ENCODE data around the gene XK. TPM values are rescaled to one million over a fixed set of nuclear protein-coding genes. Genes with fewer than 3 reads are reported as not detected.

Gene XK
- total RNA-seq (0.30 and 0.34 TPM in 2 replicates), polyA plus RNA-seq (0.12 and 0.15 TPM in 2 replicates), polyA minus RNA-seq (0.17 and 0.93 TPM in 2 replicates)
- total RNA-seq (2013), result 0.93 TPM

- no peaks in the 10 kb centered on the region for H3K9me3 Mint-ChIP-seq (ENCODE audit: insufficient read depth)
- intact Hi-C loops (cut with micrococcal nuclease), result loop anchor here (5.0 kb wide), 1 partner anchor 142 kb away; no protein-coding TSS in a partner anchor
- H3K27ac Mint-ChIP-seq, result peak within 1 kb of the TSS; percentile 15
- 2% methylated on average over 84 of the region's 100 CpGs for WGBS (ENCODE audit: insufficient coverage)
- Histone ChIP-seq H3K4me3 (ENCODE audit: control extremely low read depth in 1 of 5, extremely low read depth in 1 of 5, insufficient read depth in 1 of 5, low read depth in 2 of 5, low read length in 4 of 5) (peak within 1 kb of the TSS in 4 of 5 experiments; percentile 36 to 55 (median 46)), H3K36me3 (replicated peaks in 1 of 2; ENCODE audit: control extremely low read depth in 1 of 2, control insufficient read depth in 1 of 2, extremely low read depth in 1 of 2, insufficient read depth in 2 of 2, low read length in 1 of 2) (no peaks in the 10 kb centered on the region), H3K27ac (ENCODE audit: low read length in 2 of 2) (no peak within 1 kb of the TSS), H3K4me2 (replicated peaks; ENCODE audit: low read depth, low read length, poor library complexity, severe bottlenecking) (peak within 1 kb of the TSS; percentile 71), H2AFZ (ENCODE audit: insufficient read depth, low read depth, low read length, poor library complexity, severe bottlenecking) (peak within 1 kb of the TSS; percentile 62), H4K20me1 (ENCODE audit: control insufficient read depth, insufficient read depth, low read length, poor library complexity, severe bottlenecking) (no peaks in the 10 kb centered on the region), H3K9ac (ENCODE audit: low read length) (peak within 1 kb of the TSS; percentile 53), H3K27me3 (replicated peaks in 1 of 4; ENCODE audit: control extremely low read depth in 1 of 4, control insufficient read depth in 3 of 4, insufficient read depth in 4 of 4, low read length in 3 of 4) (peaks cover 0 to 7% (median 0%) of the 10 kb centered on the region in 4 experiments), H3K4me1 (ENCODE audit: control insufficient read depth in 2 of 2, insufficient read depth in 2 of 2, low read length in 2 of 2) (peaks cover 0 to 3% of the 10 kb centered on the region in 2 donors), H3K79me2 (ENCODE audit: control insufficient read depth, insufficient read depth, low read length) (no peaks in the 10 kb centered on the region), H3K9me3 (ENCODE audit: control extremely low read depth in 1 of 3, control insufficient read depth in 2 of 3, insufficient read depth in 1 of 3, low read length in 2 of 3) (no peaks in the 10 kb centered on the region)
- ATAC-seq (ENCODE audit: low read depth) (peak; percentile 75), DNase-seq (peak; percentile 56)
- H3K27me3 Mint-ChIP-seq, result no peaks in the 10 kb centered on the region
- ChIA-PET CTCF (no interaction called here), POLR2A (no interaction called here)
- no peaks in the 10 kb centered on the region for H3K4me1 Mint-ChIP-seq
- peak within 1 kb of the TSS; percentile 87 for H3K4me3 Mint-ChIP-seq
- TF ChIP-seq CTCF (IDR thresholded peaks at IDR 0.05) (no peak), EZH2 (IDR thresholded peaks at IDR 0.05; ENCODE audit: borderline replicate concordance, insufficient read depth, low read depth, low read length, poor library complexity, severe bottlenecking) (no peak)
These were observed at the start of gene XK for GRCh38 chrX:37685381-37686359. Gene XK (plus strand): TSS chrX:37685791. CDS start chrX:37685962, 171 bp downstream.

GRCh38 chrX:37638047-37638446 is 47.5 kb upstream of the XK start:
- intact Hi-C loops (cut with micrococcal nuclease), result no loop called here
- Histone ChIP-seq H3K4me2 (replicated peaks; ENCODE audit: low read depth, low read length, poor library complexity, severe bottlenecking) (no peak overlapping the region), H3K27ac (ENCODE audit: low read length in 2 of 2) (no peak overlapping the region), H3K36me3 (replicated peaks in 1 of 2; ENCODE audit: control extremely low read depth in 1 of 2, control insufficient read depth in 1 of 2, extremely low read depth in 1 of 2, insufficient read depth in 2 of 2, low read length in 1 of 2) (no peaks in the 10 kb centered on the region), H3K27me3 (replicated peaks in 1 of 4; ENCODE audit: control extremely low read depth in 1 of 4, control insufficient read depth in 3 of 4, insufficient read depth in 4 of 4, low read length in 3 of 4) (peaks cover 0 to 4% (median 0%) of the 10 kb centered on the region in 4 experiments), H2AFZ (ENCODE audit: insufficient read depth, low read depth, low read length, poor library complexity, severe bottlenecking) (no peak overlapping the region), H3K79me2 (ENCODE audit: control insufficient read depth, insufficient read depth, low read length) (no peaks in the 10 kb centered on the region), H3K4me1 (ENCODE audit: control insufficient read depth in 2 of 2, insufficient read depth in 2 of 2, low read length in 2 of 2) (no peaks in the 10 kb centered on the region), H4K20me1 (ENCODE audit: control insufficient read depth, insufficient read depth, low read length, poor library complexity, severe bottlenecking) (no peaks in the 10 kb centered on the region), H3K9ac (ENCODE audit: low read length) (no peak overlapping the region), H3K4me3 (ENCODE audit: control extremely low read depth in 1 of 5, extremely low read depth in 1 of 5, insufficient read depth in 1 of 5, low read depth in 2 of 5, low read length in 4 of 5) (no peak overlapping the region), H3K9me3 (ENCODE audit: control extremely low read depth in 1 of 3, control insufficient read depth in 2 of 3, insufficient read depth in 1 of 3, low read length in 2 of 3) (no peaks in the 10 kb centered on the region)
- no peak for ATAC-seq (ENCODE audit: low read depth)
- no peaks in the 10 kb centered on the region for H3K4me1 Mint-ChIP-seq
- DNase-seq, result no peak
- H3K9me3 Mint-ChIP-seq (ENCODE audit: insufficient read depth), result no peaks in the 10 kb centered on the region
- H3K27me3 Mint-ChIP-seq, result no peaks in the 10 kb centered on the region
- ChIA-PET CTCF (no interaction called here), POLR2A (no interaction called here)
- TF ChIP-seq CTCF (IDR thresholded peaks at IDR 0.05), result no peak
- TF ChIP-seq EZH2 (IDR thresholded peaks at IDR 0.05; ENCODE audit: borderline replicate concordance, insufficient read depth, low read depth, low read length, poor library complexity, severe bottlenecking), result no peak
- H3K4me3 Mint-ChIP-seq, result no peak overlapping the region
- no peak overlapping the region for H3K27ac Mint-ChIP-seq
